ENCODE measurements around the gene GRPEL1.

Gene GRPEL1

GRCh38 chr4:7062816-7063215, 5.0 kb downstream of the GRPEL1 start:
- no peak for DNase-seq

GRCh38 chr4:7061815-7062214, 6.0 kb downstream of the GRPEL1 start:
- DNase-seq = no peak

GRCh38 chr4:7060346-7061150, 7.3 kb downstream of the GRPEL1 start:
- peak; percentile 39 for DNase-seq

- no peak for DNase-seq
These were observed 8.2 kb downstream of the GRPEL1 start for GRCh38 chr4:7059662-7060061.

- no peak for DNase-seq
These were observed 9.1 kb downstream of the GRPEL1 start for GRCh38 chr4:7058792-7059191.

- DNase-seq = no peak
These were observed 11.9 kb downstream of the GRPEL1 start for GRCh38 chr4:7055990-7056325.

GRCh38 chr4:7055111-7055989, 12.5 kb downstream of the GRPEL1 start:
- no peak for DNase-seq

GRCh38 chr4:7054106-7054880, 13.6 kb downstream of the GRPEL1 start:
- DNase-seq = no peak

- DNase-seq = no peak
These were observed 14.7 kb downstream of the GRPEL1 start for GRCh38 chr4:7052923-7053715.

GRCh38 chr4:7052313-7052712, 15.6 kb downstream of the GRPEL1 start:
- no peak for DNase-seq

- DNase-seq = no peak
These were observed 16.0 kb downstream of the GRPEL1 start for GRCh38 chr4:7051905-7052304.

- DNase-seq = no peak
These were observed 16.7 kb downstream of the GRPEL1 start for GRCh38 chr4:7051144-7051495.

GRCh38 chr4:7050481-7051143, 17.3 kb downstream of the GRPEL1 start:
- DNase-seq = no peak

GRCh38 chr4:7049739-7050138, 18.1 kb downstream of the GRPEL1 start:
- DNase-seq = no peak

GRCh38 chr4:7049295-7049694, 18.6 kb downstream of the GRPEL1 start:
- no peak for DNase-seq

- no peak for DNase-seq
These were observed 19.2 kb downstream of the GRPEL1 start for GRCh38 chr4:7048642-7049041.

- DNase-seq = no peak
These were observed 20.9 kb downstream of the GRPEL1 start for GRCh38 chr4:7046971-7047370.

GRCh38 chr4:7045961-7046921, 21.6 kb downstream of the GRPEL1 start:
- DNase-seq = no peak

GRCh38 chr4:7045553-7045952, 22.3 kb downstream of the GRPEL1 start:
- DNase-seq = no peak

- DNase-seq = no peak
These were observed 23.5 kb downstream of the GRPEL1 start for GRCh38 chr4:7044137-7044930.

Measured in activated effector memory CD4-positive, alpha-beta T cell treated with anti-CD3 and anti-CD28 coated beads, Interleukin-2, amount 50 U/mL, for 16 hours (primary cell).